ENCODE measurements around the gene WNT2B. TPM values are rescaled to one million over a fixed set of nuclear protein-coding genes. Genes with fewer than 3 reads are reported as not detected.

Gene WNT2B
- total RNA-seq, 4 donors from 2014 or later: 0.78 to 2.6 (median 1.4) TPM

DNA sequence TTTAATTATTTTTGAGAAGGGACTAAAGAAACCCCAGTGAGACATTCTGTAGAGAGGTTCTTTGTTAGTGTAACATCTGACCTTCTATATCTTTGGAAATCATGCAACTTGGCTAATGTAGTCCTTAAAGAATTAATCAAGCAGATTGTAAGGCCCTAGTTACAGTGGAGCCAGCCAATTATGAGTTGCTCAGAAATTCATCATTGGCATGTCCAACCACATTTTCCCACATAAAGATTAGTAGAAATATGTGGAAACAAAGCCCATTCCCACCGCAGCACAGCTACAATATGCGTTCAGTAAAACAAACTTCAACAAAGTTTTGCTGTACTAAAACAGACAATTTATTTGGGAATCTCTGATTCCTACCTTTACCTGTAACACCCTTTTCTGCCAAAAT is 27.8 kb downstream of the WNT2B start:
- no peak for TF ChIP-seq POLR2A (IDR thresholded peaks at IDR 0.05)
- TF ChIP-seq, protein P1, sequence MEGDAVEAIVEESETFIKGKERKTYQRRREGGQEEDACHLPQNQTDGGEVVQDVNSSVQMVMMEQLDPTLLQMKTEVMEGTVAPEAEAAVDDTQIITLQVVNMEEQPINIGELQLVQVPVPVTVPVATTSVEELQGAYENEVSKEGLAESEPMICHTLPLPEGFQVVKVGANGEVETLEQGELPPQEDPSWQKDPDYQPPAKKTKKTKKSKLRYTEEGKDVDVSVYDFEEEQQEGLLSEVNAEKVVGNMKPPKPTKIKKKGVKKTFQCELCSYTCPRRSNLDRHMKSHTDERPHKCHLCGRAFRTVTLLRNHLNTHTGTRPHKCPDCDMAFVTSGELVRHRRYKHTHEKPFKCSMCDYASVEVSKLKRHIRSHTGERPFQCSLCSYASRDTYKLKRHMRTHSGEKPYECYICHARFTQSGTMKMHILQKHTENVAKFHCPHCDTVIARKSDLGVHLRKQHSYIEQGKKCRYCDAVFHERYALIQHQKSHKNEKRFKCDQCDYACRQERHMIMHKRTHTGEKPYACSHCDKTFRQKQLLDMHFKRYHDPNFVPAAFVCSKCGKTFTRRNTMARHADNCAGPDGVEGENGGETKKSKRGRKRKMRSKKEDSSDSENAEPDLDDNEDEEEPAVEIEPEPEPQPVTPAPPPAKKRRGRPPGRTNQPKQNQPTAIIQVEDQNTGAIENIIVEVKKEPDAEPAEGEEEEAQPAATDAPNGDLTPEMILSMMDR (IDR thresholded peaks at IDR 0.05): no peak
- H3K27me3 ChIP-seq: no peaks in the 10 kb centered on the region
- DNase-seq: no peak
- H3K9me3 ChIP-seq: no peaks in the 10 kb centered on the region
- WGBS, 2 donors: 72 to 76% methylated on average over 2 of the region's 2 CpGs
- H3K27ac ChIP-seq: no peak overlapping the region
- intact Hi-C loops (cut with DNase I): no loop called here
- no peak overlapping the region for H3K4me3 ChIP-seq (replicated peaks in 1 of 3)
- H3K36me3 ChIP-seq: peaks cover 0 to 8% of the 10 kb centered on the region in 2 donors
- H3K4me1 ChIP-seq: no peaks in the 10 kb centered on the region

GRCh38 chr1:112537456-112537855 is 28.7 kb downstream of the WNT2B start:
- intact Hi-C loops (cut with DNase I): no loop called here
- no peak overlapping the region for H3K4me3 ChIP-seq (replicated peaks in 1 of 3)

GRCh38 chr1:112538883-112539282 is 30.1 kb downstream of the WNT2B start:
- WGBS, 2 donors: 89 to 97% methylated on average over 3 of the region's 3 CpGs
- no peak for TF ChIP-seq POLR2A (IDR thresholded peaks at IDR 0.05)
- TF ChIP-seq, protein P1 (IDR thresholded peaks at IDR 0.05): no peak
- intact Hi-C loops (cut with DNase I): no loop called here

More at GRCh38 chr1:112537456-112537855, 28.7 kb downstream of the WNT2B start:
- TF ChIP-seq, protein P1 (IDR thresholded peaks at IDR 0.05): no peak
- no peak for TF ChIP-seq POLR2A (IDR thresholded peaks at IDR 0.05)
- H3K27ac ChIP-seq: no peak overlapping the region
- H3K27me3 ChIP-seq: no peaks in the 10 kb centered on the region
- H3K9me3 ChIP-seq: no peaks in the 10 kb centered on the region
- H3K4me1 ChIP-seq: no peaks in the 10 kb centered on the region
- DNase-seq: no peak
- peaks cover 0 to 8% of the 10 kb centered on the region in 2 donors for H3K36me3 ChIP-seq

DNA sequence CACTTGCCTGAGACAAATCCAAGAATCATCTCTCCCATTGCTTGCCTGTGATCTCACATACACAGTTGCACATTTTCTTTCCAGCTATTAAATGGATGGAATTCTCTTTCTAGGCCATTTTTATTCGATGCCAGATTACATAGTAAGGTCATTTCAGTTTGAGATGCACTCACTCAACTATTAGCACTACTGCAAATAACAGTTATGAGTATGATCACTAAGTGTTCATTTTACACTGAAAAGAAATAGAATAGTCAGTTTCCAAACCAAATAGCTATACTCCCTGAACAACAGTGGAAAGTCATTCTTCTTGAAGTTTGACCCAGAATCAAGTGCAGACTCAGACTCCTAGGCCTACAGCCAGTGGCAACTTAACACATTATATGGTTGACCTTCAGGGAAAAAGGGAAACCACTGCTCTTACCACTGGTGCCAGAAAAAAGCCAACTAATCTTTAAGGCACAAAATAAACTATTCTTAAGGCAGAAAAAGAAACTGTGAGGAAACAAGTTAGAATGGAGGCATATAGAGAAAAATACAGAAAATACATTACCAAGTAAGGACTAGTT is 31.5 kb downstream of the WNT2B start:
- no peak for DNase-seq
- intact Hi-C loops (cut with DNase I): no loop called here
- peaks cover 0 to 8% of the 10 kb centered on the region in 2 donors for H3K36me3 ChIP-seq
- WGBS, 2 donors: 0 to 54% methylated on average over 1 of the region's 1 CpG
- no peaks in the 10 kb centered on the region for H3K4me1 ChIP-seq
- H3K27me3 ChIP-seq: no peaks in the 10 kb centered on the region
- no peak overlapping the region for H3K27ac ChIP-seq
- TF ChIP-seq POLR2A (IDR thresholded peaks at IDR 0.05): no peak
- TF ChIP-seq, protein P1 (IDR thresholded peaks at IDR 0.05): no peak
- H3K9me3 ChIP-seq: no peaks in the 10 kb centered on the region
- H3K4me3 ChIP-seq (replicated peaks in 1 of 3): no peak overlapping the region

More at GRCh38 chr1:112538883-112539282, 30.1 kb downstream of the WNT2B start:
- Histone ChIP-seq H3K27ac (no peak overlapping the region), H3K4me3 (replicated peaks in 1 of 3) (no peak overlapping the region), H3K27me3 (no peaks in the 10 kb centered on the region), H3K36me3 (peaks cover 0 to 8% of the 10 kb centered on the region in 2 donors), H3K9me3 (no peaks in the 10 kb centered on the region), H3K4me1 (no peaks in the 10 kb centered on the region)
- DNase-seq: no peak

DNA sequence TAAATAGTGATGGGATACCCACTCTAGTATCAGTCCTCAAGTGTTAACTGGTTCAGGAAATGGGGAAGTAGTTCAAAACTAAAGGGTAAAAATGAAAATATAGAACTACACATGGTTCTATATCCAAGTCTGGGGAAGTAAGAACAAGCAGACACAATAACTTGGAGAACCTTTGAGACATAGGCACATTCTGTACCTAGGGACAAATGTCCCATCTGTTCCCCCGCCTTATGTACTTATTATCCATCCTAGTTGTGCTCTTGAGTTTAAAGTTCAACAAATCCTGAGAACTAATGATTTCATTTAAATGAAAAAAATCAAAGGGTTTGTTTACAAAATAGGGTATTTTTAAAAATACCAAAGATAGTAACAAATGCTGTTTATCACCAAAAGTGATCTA is 32.5 kb downstream of the WNT2B start:
- no peak for DNase-seq
- H3K27ac ChIP-seq: no peak overlapping the region
- TF ChIP-seq POLR2A (IDR thresholded peaks at IDR 0.05): no peak
- TF ChIP-seq, protein P1 (IDR thresholded peaks at IDR 0.05): no peak
- no peaks in the 10 kb centered on the region for H3K4me1 ChIP-seq
- H3K9me3 ChIP-seq: no peaks in the 10 kb centered on the region
- peaks cover 0 to 8% of the 10 kb centered on the region in 2 donors for H3K36me3 ChIP-seq
- WGBS, 2 donors: 45 to 47% methylated on average over 1 of the region's 1 CpG
- intact Hi-C loops (cut with DNase I): no loop called here
- H3K27me3 ChIP-seq: no peaks in the 10 kb centered on the region
- H3K4me3 ChIP-seq (replicated peaks in 1 of 3): no peak overlapping the region
